ENCODE measurements around the gene ARIH1.
"Not testable (repeated sequence)": the region's sequence is repeated elsewhere in the genome, so short reads cannot be mapped to it uniquely, and the experiment has no call there.

DNA sequence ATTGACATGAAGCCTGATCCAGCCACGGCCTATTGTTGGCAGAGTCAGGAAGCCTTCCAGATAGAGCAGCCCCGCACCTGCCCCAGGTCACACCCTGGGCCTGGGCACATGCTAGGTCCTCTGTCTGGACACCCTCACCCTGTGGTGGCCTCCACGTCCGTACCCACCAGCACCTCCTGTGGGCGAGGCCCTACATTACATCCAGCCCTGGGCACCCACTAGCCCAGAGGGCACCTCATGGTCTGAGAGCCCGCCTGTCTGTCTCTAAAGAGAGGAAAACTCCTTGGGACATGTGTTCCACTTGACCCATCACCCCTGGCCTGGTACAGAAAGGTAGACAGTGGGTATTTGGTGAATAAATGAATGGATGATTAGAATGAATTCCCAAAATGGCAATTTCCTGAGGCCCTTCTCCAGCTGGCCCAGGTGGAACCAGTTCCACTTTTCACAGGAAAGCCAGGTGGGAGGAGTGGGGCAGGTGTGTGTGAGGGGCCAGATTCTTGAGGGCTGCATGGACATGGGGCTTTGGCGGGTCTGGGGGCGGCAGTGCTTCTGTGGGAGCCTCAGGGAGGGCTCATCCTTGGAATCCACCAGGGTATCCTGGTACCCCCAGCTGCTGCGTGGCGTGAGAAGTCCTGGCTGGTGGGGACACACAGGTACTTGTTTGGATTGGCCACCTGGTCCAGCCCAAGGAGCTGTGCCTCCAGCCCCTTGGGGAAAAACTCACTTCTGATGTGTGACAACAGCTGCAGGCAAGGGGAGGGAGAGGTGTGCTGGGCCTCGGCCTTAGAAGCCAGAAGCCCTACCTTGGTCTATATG lies 154.3 kb downstream of the ARIH1 start:
- TF ChIP-seq, protein P1, sequence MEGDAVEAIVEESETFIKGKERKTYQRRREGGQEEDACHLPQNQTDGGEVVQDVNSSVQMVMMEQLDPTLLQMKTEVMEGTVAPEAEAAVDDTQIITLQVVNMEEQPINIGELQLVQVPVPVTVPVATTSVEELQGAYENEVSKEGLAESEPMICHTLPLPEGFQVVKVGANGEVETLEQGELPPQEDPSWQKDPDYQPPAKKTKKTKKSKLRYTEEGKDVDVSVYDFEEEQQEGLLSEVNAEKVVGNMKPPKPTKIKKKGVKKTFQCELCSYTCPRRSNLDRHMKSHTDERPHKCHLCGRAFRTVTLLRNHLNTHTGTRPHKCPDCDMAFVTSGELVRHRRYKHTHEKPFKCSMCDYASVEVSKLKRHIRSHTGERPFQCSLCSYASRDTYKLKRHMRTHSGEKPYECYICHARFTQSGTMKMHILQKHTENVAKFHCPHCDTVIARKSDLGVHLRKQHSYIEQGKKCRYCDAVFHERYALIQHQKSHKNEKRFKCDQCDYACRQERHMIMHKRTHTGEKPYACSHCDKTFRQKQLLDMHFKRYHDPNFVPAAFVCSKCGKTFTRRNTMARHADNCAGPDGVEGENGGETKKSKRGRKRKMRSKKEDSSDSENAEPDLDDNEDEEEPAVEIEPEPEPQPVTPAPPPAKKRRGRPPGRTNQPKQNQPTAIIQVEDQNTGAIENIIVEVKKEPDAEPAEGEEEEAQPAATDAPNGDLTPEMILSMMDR (IDR thresholded peaks at IDR 0.05), result not testable (repeated sequence)
- not testable (repeated sequence) for TF ChIP-seq POLR2A (IDR thresholded peaks at IDR 0.05)

All from uterus (tissue), 2 donors.